ENCODE results near the gene TWSG1.
"Not testable (repeated sequence)": the region's sequence is repeated elsewhere in the genome, so short reads cannot be mapped to it uniquely, and the experiment has no call there.

Gene TWSG1

DNA sequence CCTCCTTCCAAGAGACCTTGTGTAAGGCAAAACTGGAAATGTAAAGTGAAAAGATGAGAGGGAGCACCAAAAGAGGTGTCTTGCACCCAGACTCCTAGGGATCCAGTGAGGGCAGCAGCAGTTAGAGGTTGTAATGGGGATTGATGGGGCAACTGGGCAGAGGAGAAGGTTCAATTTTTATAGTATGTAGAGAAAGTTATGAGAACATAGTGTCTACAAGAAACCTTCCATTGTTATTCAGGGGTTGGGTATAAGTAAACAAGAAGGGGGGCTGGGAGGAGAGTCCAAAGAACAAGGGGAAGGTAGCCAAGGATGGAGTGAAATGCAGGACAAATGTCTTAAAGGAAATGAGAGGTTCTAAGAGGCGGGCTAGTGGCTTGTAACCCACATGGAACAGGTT, 89.1 kb downstream of the TWSG1 start:
- DNase-seq (ENCODE audit: low read depth in 2 of 2), result not testable (repeated sequence)

DNA sequence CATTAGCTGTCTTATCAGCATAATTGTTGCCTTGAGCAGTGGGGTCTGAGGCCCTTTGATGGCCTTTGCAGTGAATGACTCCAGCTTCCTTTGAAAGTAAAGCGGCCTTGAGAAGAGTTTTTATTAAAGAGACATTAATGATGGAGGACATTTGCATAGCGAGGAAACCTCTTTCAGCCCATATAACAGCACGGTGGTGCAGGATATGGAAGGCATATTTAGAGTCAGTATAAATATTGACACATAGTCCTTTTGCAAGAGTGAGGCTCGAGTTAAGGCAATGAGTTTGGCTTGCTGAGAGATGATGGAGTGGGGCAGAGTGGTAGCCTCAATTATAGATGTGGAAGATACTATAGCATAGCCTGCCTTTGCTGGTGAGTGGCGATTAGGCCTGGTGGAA, 89.7 kb downstream of the TWSG1 start:
- DNase-seq (ENCODE audit: low read depth in 2 of 2), result not testable (repeated sequence)

DNA sequence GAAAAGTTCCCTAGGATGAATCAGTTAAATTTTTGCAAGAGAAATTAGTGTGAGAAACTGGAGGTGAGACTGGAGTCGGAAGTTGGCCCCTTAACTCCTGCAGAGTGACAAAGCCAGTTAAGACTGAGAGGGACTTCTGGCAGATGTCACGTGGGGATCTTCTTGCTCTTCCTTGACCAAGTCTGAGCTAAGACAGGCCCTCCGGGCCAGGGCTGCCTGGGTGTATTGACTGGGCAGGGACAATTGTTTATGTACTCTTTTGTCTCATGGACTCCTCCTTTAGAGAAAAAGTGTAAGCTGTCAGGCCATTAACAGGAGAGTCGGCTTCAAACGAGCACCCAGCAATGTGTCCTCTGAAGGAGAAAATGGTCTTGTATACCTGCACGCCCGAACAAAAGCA, 92.2 kb downstream of the TWSG1 start:
- DNase-seq (ENCODE audit: low read depth in 2 of 2), result no peak

DNA sequence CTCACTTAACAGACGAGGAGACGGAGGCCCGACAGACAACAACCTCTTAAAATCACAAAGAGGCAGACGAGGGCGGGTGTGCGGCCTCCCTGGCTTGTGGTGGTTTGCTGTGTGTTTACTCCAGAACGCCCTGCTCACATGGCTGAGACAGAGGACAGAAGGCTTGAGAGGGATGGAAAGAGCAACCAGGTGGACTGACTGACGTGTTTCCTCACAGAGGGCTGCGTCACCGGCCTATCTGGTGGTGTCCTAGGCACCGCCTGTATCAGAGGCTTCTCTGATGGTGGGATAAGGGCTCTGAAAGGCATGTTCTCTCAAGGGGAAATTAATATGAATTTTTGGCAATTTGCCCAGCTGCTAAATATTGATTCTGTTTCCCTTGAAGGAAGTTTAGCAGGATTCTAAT, 93.7 kb downstream of the TWSG1 start:
- DNase-seq (ENCODE audit: low read depth in 2 of 2), result no peak

DNA sequence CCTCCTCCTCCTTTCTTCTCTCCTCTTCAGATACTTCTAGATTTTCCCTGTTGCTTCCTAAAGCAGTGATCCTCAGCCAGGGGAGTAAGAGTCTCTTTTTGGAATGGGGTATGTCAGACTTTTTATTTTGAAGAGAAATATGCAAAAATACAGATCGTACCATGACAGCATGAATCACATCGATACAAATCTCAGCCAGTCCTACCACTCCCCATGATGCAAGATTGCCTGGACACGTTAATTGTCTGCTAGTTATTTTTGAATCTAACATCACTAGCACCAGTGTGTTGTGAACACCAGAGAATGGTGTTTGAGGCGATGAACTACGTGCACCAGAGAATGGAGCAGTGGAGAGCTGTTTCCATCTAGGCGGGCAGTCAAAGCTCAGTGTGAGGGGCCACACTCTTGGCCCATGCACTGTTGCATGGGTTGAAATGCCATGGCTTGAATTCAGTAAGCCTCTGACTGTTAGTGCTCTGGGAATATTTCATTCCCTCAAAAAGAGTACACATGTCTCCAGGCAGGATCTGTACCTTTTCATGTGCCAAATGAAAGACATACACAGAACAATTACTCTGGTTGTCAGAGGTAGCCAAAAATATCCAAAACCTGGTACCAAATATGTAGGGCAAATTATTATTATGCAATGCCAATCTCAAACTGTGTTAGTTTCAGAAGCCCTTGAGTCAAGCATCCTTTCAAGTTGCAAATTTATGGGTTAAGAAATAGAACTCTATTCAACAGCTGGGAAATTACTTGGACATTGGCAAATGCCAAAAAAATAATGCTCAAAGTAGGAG, 94.5 kb downstream of the TWSG1 start:
- DNase-seq (ENCODE audit: low read depth in 2 of 2), result no peak

DNA sequence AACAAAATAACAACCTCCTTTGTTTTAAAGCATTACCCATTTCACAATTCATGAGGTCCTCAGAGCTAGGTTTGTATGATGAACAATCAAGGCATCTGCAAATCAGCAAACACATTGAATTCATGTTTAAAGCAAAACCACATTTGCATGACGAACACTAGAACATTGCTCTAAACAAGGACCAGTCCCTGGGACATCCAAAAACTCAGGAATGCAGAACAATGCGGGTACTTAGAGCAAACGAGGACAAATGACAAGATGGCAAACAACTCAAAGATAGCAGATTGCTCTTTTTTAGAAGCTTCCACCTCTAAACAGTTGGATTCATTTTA, 95.1 kb downstream of the TWSG1 start:
- no peak for DNase-seq (ENCODE audit: low read depth in 2 of 2)

DNA sequence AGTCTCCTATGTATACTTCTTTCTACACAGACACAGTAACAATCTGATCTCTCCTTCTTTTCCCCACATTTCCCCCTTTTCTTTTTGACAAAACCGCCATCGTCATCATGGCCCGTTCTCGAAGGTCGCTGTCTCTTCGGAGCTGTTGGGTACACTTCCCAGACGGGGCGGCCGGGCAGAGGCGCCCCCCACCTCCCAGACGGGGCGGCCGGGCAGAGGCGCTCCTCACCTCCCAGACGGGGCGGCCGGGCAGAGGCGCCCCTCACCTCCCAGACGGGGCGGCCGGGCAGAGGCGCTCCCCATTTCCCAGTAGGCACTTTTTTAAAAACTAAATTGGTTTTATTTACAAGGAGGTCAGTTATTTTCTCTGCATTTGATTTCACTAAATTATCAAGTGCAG, 95.7 kb downstream of the TWSG1 start:
- not testable (repeated sequence) for DNase-seq (ENCODE audit: low read depth in 2 of 2)

DNA sequence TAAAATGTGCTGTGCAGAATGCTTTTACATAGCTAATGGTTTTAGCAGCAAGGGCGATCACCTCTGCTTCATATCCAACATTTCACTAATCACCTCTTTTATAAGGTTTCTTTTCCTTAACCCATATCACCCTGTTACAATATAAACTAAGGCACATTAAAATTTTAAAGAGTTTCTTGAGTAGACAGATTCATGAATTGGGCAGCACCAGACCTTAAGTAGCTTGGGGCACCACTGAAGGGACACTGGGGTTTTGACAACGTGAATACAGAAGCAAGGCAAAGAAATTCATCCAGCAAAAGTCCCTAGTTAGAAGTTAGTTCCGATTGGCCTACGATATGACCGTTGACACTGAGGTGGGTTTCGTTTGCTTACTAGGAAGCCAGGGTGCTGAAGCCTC, 96.7 kb downstream of the TWSG1 start:
- DNase-seq (ENCODE audit: low read depth in 2 of 2), result no peak

DNA sequence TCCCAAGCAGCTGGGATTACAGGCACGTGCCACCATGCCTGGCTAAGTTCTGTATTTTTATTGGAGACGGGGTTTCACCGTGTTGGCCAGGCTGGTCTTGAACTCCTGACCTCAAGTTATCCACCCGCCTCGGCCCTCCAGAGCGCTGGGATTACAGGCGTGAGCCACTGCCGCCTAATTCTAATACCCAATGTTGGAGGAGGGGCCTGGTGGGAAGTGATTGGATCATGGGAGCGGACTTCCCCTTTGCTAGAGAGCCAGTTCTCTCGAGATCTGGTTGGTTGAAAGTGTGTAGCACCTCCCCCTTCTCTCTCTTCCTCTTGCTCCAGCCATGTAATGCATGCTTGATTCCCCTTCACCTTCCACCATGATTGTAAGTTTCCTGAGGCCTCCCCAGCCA, 98.5 kb downstream of the TWSG1 start:
- not testable (repeated sequence) for DNase-seq (ENCODE audit: low read depth in 2 of 2)

DNA sequence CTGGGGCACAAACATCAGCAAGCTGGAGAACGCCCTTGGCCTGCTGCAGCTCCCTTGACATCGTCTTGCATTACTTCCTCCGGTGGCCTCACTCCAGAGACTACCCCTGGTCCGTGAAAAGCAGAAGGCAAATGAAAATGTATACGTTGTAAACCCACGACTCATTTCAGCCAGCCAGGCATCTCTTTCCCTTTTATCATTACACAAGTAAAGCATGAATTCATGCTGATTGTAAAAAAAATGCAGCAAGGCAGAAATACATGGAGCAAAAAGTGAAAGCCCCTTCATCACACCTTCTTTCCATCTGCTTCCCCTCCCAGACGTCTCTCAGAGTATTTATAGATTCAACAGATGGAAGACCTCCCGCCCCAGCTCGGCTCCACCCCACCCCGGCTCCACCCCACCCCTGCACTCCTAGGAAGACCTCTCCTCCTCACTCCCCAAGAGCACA, 99.1 kb downstream of the TWSG1 start:
- no peak for DNase-seq (ENCODE audit: low read depth in 2 of 2)

DNA sequence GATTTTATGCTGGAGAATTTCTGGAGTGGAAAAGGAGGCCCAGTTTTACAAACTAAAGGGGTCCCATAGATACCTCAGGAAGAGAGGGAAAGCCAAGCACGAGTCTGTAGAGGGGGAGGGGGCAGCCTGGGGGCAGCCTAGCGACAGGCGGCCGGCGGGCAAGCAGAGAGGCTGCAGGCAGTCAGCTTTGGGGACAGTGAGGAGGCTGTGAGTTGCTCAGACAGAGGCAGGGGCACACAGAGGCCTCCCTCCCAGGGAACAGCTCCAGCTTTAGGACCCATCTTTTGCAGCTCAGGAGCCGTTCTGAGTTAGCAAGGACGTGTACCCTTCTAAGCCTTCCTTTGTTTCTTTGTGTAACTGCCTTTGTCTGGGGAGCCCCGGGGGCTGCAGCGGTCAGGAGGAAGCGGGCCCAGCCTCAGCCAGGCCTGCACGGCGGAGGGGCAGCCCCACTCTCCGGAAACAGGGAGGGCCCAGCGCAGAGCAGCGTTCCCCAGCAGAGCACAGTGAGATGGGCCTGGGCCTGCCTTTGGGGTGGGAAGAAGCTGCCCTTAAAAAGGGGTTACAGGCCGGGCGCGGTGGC, 99.6 kb downstream of the TWSG1 start:
- no peak for DNase-seq (ENCODE audit: low read depth in 2 of 2)

DNA sequence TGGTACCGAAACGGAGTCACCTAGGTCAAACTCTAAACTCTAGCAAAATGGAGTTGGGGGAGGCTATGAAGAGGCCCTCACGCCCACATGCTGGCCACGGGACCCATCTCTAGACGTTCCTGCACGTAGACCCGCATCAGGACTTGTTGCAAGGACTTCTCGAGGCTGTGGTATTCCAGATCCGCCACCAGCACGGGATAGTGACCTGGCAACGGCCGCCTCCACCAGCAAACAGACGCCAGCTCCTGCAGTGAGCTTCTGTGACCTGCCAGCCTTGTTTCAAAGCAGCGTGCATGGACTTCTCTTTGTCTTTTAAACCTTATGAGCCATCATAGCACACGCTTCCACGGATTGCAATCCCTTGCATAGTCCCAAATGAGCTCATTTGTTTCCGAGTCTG, 100.5 kb downstream of the TWSG1 start:
- no peak for DNase-seq (ENCODE audit: low read depth in 2 of 2)

DNA sequence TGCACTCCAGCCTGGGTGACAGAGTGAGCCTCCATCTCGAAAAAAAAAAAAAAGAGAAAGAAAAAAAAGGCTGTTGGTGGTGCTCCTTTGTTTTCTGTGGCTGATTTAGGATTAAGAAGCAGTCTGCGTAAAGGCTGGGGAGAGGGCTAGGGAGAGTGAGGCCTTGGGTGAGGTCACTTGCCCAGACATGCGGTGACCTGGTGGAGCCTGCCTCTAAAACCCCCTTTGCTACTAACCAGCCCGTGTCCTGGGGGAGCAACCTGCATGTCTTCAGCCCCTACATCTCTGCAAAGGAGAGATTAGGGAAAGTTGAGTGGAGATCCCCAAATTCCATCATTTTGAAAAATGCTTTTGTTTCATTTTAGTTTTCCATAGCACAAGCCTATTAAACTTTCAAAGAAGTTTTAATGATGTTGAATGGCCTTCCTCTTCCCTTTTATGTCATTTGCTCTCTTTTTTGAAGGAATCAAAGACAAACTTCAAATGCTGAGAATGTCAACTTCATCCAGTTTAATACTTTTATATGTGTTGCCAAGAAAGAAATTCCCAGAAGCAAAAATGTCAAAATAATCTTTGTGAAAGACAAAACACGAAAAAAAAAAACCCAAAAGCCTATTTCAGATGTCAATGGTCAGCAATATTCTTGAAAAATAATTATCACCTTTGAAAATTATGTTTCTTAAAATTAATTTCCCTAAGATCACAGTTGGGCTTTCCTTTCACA, 101.8 kb downstream of the TWSG1 start:
- DNase-seq (ENCODE audit: low read depth in 2 of 2), result no peak

DNA sequence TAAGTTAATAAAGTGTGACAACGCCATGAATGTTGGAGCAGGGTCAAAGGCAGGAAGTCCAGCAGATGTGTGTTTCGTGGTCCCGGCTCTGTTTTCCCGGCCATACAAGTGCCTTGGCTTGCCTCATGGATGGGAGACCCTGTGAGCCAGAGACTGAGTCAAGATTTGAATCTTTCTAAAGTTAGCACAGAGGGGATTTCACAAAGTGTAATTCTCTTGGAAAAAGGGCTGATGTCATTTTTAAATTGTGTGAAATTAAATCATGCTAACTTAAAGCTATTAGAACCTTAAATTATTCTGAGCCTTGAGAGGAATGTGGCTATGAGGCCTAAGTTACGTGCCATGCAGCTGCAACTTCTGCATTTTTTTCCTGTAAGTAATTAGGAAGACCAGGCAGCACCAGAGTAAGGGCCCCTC, 102.5 kb downstream of the TWSG1 start:
- DNase-seq (ENCODE audit: low read depth in 2 of 2), result no peak

DNA sequence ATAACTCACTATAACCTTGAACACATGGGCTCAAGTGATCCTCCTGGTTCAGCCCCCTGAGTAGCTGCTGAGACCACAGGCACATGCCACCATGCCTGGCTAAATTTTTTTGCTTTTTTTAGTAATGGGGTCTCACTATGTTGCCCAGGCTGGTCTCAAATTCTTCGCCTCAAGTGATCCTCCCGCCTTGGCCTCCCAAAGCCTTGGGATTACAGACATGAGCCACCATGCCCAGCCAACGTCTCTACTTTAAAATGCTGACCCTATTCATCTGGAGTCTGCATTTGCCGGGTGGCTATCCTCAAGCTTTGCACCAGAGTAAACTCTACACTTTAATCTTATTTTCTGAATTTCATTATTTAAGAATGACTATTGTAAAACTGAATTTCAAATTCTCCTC, 103.1 kb downstream of the TWSG1 start:
- no peak for DNase-seq (ENCODE audit: low read depth in 2 of 2)

DNA sequence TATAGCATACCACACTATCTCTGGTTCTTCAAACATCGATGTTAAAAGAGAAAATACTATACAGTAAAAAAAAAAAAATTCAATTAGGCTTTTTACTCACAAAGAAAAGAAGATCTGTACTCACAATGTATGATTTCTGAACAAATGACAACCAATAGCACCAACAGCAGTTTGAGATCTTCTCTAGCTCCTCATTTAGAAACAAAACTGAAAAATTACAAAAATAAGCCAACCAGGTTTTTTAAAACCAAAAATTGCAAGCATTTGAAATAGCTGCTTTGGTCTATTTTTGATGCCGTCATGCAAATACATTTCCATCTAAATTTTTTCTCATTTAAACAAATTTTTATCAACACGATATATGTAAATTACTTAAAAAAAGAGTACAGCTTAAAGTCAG, 106.5 kb downstream of the TWSG1 start:
- DNase-seq (ENCODE audit: low read depth in 2 of 2), result no peak

DNA sequence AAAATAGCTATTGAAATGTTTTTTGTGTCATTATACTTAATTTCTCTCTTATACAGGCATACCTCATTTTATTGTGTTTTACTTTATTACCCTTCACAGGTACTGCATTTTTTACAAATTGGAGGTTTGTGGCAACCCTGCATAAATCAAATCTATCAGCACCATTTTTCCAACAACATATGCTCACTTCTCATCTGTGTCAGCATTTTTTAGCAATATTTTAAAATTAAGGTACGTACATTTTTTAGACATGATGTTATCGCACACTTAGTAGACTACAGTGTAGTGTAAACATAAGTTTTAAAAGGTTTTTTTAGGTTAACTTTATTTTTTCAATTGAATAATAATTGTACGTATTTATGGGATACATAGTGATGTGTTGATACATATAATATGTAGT, 110.0 kb downstream of the TWSG1 start:
- no peak for DNase-seq (ENCODE audit: low read depth in 2 of 2)

DNA sequence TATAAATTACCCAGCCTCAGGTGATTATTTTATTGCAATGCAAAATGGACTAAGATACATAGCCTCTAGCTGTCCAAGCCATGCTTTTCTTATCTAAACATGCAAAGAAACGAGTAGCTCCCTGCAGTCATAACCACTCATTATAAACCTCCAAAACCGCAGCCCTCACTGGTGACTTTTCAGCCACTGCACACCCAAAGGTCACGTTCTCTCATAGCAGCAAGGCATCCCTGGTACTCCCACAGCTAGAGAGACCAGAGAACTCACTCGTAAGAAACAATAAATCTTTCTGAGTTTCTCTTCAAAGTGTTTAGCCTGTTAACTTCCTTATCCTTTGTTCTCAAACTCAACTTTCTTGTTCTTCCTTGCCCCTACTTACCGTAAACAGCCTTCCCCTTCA, 112.3 kb downstream of the TWSG1 start:
- no peak for DNase-seq (ENCODE audit: low read depth in 2 of 2)

DNA sequence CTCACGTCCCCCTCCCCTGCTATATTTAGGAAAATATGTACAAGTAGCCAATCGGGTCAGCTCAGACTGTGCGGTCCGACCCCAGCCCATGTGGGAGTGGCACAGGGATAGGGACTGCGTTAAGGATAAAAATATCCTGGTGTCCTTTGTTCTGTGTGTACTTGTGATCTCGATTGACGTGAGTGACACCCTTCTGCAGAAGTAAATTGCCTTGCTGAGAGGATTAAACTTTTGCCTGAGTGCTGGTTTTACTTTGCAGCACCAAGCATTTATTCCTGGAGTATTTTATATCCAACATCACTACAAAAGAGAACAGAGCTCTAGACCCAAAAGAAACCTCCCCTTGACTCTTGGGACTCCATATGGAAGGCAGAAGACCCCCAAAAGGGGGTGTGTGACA, 112.8 kb downstream of the TWSG1 start:
- no peak for DNase-seq (ENCODE audit: low read depth in 2 of 2)

DNA sequence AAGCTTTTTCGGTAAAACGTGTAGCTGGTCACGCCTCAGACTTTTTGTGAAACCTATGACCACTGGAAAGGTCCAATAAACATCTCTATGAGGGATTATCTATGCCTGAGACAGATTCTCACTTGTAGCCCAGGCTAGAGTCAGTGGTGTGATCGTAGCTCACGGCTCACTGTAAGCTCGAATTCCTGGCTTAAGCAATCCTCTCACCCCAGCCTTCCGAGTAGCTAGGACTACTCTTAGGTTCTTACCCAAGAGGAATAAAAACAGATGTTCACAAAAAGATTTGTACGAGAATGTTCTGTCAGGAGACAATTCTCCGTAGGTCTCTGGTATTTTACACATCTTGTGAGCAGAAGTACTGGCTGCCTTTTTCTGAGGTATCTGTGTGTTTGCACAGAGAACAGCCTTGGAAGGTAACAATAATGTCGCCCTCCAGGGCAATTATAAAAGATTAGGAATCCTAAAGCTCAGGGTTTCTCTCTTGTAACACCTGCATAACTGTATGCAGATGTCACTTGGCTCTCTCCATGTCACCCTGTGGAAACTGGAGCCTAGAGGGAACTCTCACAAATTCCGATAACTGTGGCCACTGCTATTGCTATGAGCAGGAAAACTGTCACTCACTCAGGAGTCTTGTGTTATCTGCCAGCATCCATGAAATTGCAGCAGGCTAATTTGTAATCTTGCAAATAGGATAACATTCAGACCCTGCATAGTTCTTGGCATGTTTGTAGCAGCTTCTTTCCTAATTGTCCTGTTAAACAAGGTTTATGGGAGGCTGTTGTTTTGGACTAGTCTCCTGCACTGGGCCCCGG, 115.2 kb downstream of the TWSG1 start:
- DNase-seq (ENCODE audit: low read depth in 2 of 2), result no peak

DNA sequence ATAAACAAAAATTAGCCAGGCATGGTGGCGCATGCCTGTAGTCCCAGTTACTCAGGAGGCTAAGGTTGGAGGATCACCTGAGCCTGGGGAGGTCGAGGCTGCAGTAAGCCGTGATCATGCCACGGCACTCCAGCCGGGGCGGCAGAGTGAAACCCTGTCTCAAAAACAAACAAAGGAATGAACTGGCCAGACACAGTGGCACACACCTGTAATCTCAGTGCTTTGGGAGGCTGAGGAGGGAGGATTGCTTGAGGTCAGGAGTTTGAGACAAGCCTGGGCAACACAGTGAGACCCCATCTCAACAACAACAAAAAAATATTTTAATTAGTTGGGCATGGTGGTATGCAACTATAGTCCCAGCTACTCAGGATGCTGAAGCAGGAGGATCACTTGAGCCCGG, 116.3 kb downstream of the TWSG1 start:
- not testable (repeated sequence) for DNase-seq (ENCODE audit: low read depth in 2 of 2)
